ENCODE results near the gene TRAF3. TPM values are rescaled to one million over a fixed set of nuclear protein-coding genes. Genes with fewer than 3 reads are reported as not detected.
"Not testable (repeated sequence)": the region's sequence is repeated elsewhere in the genome, so short reads cannot be mapped to it uniquely, and the experiment has no call there.

Gene TRAF3
- total RNA-seq, 4 donors from 2014 or later = 5.5 to 14.7 (median 6.9) TPM

GRCh38 chr14:102926104-102926503 is 148.9 kb downstream of the TRAF3 start:
- no peaks in the 10 kb centered on the region for H3K36me3 ChIP-seq

GRCh38 chr14:102926840-102927239 is 149.6 kb downstream of the TRAF3 start:
- in situ Hi-C loops (cut with MboI; ENCODE audit: low sequenced_read_pairs in 4 of 4); intact Hi-C loops (cut with DNase I; ENCODE audit: low total_unique reads): not testable (repeated sequence)
- peaks cover 65 to 74% (median 71%) of the 10 kb centered on the region in 3 donors for H3K27me3 ChIP-seq

More at GRCh38 chr14:102926104-102926503, 148.9 kb downstream of the TRAF3 start:
- H3K4me3 ChIP-seq = no peak overlapping the region
- no peak for DNase-seq
- H3K4me1 ChIP-seq = peaks cover 14 to 17% of the 10 kb centered on the region in 2 donors
- intact Hi-C loops (cut with DNase I; ENCODE audit: low total_unique reads) (no loop called here), in situ Hi-C loops (cut with MboI; ENCODE audit: low sequenced_read_pairs in 4 of 4) (no loop called here)
- no peaks in the 10 kb centered on the region for H3K9me3 ChIP-seq
- H3K27me3 ChIP-seq = peaks cover 65 to 76% (median 75%) of the 10 kb centered on the region in 3 donors
- TF ChIP-seq CTCF (IDR thresholded peaks at IDR 0.05 in 4 of 5, conservative IDR thresholded peaks at IDR 0.05 in 1 of 5) = no peak
- no peak for TF ChIP-seq POLR2A (IDR thresholded peaks at IDR 0.05)
- ATAC-seq = no peak
- no peak overlapping the region for H3K27ac ChIP-seq

GRCh38 chr14:102927346-102927877 is 150.2 kb downstream of the TRAF3 start:
- DNase-seq (no peak), ATAC-seq (no peak)
- intact Hi-C loops (cut with DNase I; ENCODE audit: low total_unique reads) (no loop called here), in situ Hi-C loops (cut with MboI; ENCODE audit: low sequenced_read_pairs in 4 of 4) (no loop called here)
- Histone ChIP-seq H3K27me3 (peaks cover 60 to 68% (median 66%) of the 10 kb centered on the region in 3 donors), H3K36me3 (no peaks in the 10 kb centered on the region), H3K4me3 (no peak overlapping the region), H3K4me1 (peaks cover 14 to 17% of the 10 kb centered on the region in 2 donors), H3K9me3 (no peaks in the 10 kb centered on the region), H3K27ac (no peak overlapping the region)
- TF ChIP-seq POLR2A (IDR thresholded peaks at IDR 0.05) (no peak), CTCF (IDR thresholded peaks at IDR 0.05 in 4 of 5, conservative IDR thresholded peaks at IDR 0.05 in 1 of 5) (no peak)

More at GRCh38 chr14:102926840-102927239, 149.6 kb downstream of the TRAF3 start:
- peaks cover 14 to 17% of the 10 kb centered on the region in 2 donors for H3K4me1 ChIP-seq
- not testable (repeated sequence) for H3K4me3 ChIP-seq, H3K27ac ChIP-seq, H3K36me3 ChIP-seq, ATAC-seq, H3K9me3 ChIP-seq, DNase-seq

GRCh38 chr14:102927878-102928411 is 150.7 kb downstream of the TRAF3 start:
- no peaks in the 10 kb centered on the region for H3K36me3 ChIP-seq
- in situ Hi-C loops (cut with MboI; ENCODE audit: low sequenced_read_pairs in 4 of 4) (no loop called here), intact Hi-C loops (cut with DNase I; ENCODE audit: low total_unique reads) (no loop called here)
- ATAC-seq = no peak
- peak overlapping the region; percentile 34 to 61 (median 52) for H3K4me3 ChIP-seq
- H3K4me1 ChIP-seq = peaks cover 14 to 17% of the 10 kb centered on the region in 2 donors
- H3K27ac ChIP-seq = no peak overlapping the region
- no peak for DNase-seq
- H3K27me3 ChIP-seq = peaks cover 55 to 64% (median 60%) of the 10 kb centered on the region in 3 donors
- TF ChIP-seq CTCF (IDR thresholded peaks at IDR 0.05 in 4 of 5, conservative IDR thresholded peaks at IDR 0.05 in 1 of 5) (no peak), POLR2A (IDR thresholded peaks at IDR 0.05) (no peak)
- no peaks in the 10 kb centered on the region for H3K9me3 ChIP-seq

GRCh38 chr14:102928412-102929240 is 151.4 kb downstream of the TRAF3 start:
- peaks cover 14 to 17% of the 10 kb centered on the region in 2 donors for H3K4me1 ChIP-seq
- H3K27me3 ChIP-seq = peaks cover 48 to 57% (median 53%) of the 10 kb centered on the region in 3 donors
- in situ Hi-C loops (cut with MboI; ENCODE audit: low sequenced_read_pairs in 4 of 4) = no loop called here
- no peak overlapping the region for H3K27ac ChIP-seq
- no peak for DNase-seq
- H3K36me3 ChIP-seq = peaks cover 0 to 6% of the 10 kb centered on the region in 2 donors
- TF ChIP-seq CTCF (IDR thresholded peaks at IDR 0.05 in 4 of 5, conservative IDR thresholded peaks at IDR 0.05 in 1 of 5) (no peak), POLR2A (IDR thresholded peaks at IDR 0.05) (no peak)
- no peaks in the 10 kb centered on the region for H3K9me3 ChIP-seq
- peak overlapping the region; percentile 34 to 61 (median 52) for H3K4me3 ChIP-seq
- intact Hi-C loops (cut with DNase I; ENCODE audit: low total_unique reads) = no loop called here
- no peak for ATAC-seq
